Measurements from ENCODE around the gene FBLN1. TPM values are rescaled to one million over a fixed set of nuclear protein-coding genes. Genes with fewer than 3 reads are reported as not detected.

FBLN1 gene
- total and polyA plus RNA-seq, 2 of the 13 experiments (the other 11 are each of a cell fraction or from before 2014, with no cell fraction given): 37.3 to 103 TPM

DNA sequence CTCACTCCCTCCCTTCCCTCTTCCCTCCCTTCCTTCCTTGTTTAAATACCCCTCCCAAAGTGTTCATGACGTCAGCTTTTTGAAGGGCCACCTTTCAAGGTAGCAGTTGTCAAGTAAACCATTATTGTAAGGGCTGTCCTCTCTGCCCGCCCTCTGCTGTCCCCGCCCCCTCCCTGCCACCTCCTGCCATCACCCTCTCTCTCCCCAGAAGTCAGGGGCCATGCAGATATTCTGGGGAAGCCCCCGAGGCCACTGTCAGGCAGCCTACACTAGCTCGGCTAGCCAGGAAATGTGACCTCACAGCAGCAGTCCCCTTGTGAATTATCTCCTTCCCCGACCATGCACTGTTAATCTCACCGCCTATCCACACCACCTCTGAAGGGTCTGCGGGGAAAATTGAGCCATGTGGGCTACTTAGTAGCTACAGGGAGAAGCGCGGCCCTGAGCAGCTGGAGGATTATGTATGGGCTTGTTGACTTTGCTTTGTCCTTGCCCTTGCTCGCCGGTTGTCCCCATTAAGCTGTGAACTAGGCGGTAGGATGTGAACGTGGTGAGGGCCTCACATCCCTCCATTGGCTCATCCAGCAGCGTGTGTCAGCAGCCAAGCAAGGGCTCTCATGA lies 126.9 kb downstream of the FBLN1 start (continued):
- TF ChIP-seq, protein P1, sequence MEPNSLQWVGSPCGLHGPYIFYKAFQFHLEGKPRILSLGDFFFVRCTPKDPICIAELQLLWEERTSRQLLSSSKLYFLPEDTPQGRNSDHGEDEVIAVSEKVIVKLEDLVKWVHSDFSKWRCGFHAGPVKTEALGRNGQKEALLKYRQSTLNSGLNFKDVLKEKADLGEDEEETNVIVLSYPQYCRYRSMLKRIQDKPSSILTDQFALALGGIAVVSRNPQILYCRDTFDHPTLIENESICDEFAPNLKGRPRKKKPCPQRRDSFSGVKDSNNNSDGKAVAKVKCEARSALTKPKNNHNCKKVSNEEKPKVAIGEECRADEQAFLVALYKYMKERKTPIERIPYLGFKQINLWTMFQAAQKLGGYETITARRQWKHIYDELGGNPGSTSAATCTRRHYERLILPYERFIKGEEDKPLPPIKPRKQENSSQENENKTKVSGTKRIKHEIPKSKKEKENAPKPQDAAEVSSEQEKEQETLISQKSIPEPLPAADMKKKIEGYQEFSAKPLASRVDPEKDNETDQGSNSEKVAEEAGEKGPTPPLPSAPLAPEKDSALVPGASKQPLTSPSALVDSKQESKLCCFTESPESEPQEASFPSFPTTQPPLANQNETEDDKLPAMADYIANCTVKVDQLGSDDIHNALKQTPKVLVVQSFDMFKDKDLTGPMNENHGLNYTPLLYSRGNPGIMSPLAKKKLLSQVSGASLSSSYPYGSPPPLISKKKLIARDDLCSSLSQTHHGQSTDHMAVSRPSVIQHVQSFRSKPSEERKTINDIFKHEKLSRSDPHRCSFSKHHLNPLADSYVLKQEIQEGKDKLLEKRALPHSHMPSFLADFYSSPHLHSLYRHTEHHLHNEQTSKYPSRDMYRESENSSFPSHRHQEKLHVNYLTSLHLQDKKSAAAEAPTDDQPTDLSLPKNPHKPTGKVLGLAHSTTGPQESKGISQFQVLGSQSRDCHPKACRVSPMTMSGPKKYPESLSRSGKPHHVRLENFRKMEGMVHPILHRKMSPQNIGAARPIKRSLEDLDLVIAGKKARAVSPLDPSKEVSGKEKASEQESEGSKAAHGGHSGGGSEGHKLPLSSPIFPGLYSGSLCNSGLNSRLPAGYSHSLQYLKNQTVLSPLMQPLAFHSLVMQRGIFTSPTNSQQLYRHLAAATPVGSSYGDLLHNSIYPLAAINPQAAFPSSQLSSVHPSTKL (CRISPR knock-in tag; IDR thresholded peaks at IDR 0.05): peak; percentile 67
- TF ChIP-seq ZNF510 (CRISPR knock-in tag; IDR thresholded peaks at IDR 0.05; ENCODE audit: low read depth) (no peak), YEATS4 (CRISPR knock-in tag; IDR thresholded peaks at IDR 0.05; ENCODE audit: borderline replicate concordance) (no peak; the same call in 1 of the 2 replicates), ZNF333 (CRISPR knock-in tag; IDR thresholded peaks at IDR 0.05; ENCODE audit: borderline replicate concordance) (no peak), SALL1 (CRISPR knock-in tag; IDR thresholded peaks at IDR 0.05) (peak; percentile 86), BRD4 (CRISPR knock-in tag; IDR thresholded peaks at IDR 0.05) (no peak), FLYWCH1 (CRISPR knock-in tag; IDR thresholded peaks at IDR 0.05) (no peak), ZSCAN25 (CRISPR knock-in tag; IDR thresholded peaks at IDR 0.05) (no peak), NFIB (CRISPR knock-in tag; IDR thresholded peaks at IDR 0.05; ENCODE audit: borderline replicate concordance) (no peak), RBM22 (optimal IDR thresholded peaks at IDR 0.05; ENCODE audit: low read length) (no peak), ZNF124 (CRISPR knock-in tag; IDR thresholded peaks at IDR 0.05) (no peak), ZNF788 (CRISPR knock-in tag; IDR thresholded peaks at IDR 0.05; ENCODE audit: borderline replicate concordance) (0 out of 2 replicates have a peak, but pooled peaks have one; percentile 37), JDP2 (CRISPR knock-in tag; IDR thresholded peaks at IDR 0.05; ENCODE audit: borderline replicate concordance) (no peak), ZNF20 (CRISPR knock-in tag; IDR thresholded peaks at IDR 0.05) (no peak), HOXA3 (CRISPR knock-in tag; IDR thresholded peaks at IDR 0.05) (peak; percentile 79)
- TF ChIP-seq, protein P2, sequence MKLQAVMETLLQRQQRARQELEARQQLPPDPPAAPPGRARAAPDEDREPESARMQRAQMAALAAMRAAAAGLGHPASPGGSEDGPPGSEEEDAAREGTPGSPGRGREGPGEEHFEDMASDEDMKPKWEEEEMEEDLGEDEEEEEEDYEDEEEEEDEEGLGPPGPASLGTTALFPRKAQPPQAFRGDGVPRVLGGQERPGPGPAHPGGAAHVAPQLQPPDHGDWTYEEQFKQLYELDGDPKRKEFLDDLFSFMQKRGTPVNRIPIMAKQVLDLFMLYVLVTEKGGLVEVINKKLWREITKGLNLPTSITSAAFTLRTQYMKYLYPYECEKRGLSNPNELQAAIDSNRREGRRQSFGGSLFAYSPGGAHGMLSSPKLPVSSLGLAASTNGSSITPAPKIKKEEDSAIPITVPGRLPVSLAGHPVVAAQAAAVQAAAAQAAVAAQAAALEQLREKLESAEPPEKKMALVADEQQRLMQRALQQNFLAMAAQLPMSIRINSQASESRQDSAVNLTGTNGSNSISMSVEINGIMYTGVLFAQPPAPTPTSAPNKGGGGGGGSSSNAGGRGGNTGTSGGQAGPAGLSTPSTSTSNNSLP (IDR thresholded peaks at IDR 0.05; ENCODE audit: low read depth, low read length): no peak
- TF ChIP-seq, protein P3, sequence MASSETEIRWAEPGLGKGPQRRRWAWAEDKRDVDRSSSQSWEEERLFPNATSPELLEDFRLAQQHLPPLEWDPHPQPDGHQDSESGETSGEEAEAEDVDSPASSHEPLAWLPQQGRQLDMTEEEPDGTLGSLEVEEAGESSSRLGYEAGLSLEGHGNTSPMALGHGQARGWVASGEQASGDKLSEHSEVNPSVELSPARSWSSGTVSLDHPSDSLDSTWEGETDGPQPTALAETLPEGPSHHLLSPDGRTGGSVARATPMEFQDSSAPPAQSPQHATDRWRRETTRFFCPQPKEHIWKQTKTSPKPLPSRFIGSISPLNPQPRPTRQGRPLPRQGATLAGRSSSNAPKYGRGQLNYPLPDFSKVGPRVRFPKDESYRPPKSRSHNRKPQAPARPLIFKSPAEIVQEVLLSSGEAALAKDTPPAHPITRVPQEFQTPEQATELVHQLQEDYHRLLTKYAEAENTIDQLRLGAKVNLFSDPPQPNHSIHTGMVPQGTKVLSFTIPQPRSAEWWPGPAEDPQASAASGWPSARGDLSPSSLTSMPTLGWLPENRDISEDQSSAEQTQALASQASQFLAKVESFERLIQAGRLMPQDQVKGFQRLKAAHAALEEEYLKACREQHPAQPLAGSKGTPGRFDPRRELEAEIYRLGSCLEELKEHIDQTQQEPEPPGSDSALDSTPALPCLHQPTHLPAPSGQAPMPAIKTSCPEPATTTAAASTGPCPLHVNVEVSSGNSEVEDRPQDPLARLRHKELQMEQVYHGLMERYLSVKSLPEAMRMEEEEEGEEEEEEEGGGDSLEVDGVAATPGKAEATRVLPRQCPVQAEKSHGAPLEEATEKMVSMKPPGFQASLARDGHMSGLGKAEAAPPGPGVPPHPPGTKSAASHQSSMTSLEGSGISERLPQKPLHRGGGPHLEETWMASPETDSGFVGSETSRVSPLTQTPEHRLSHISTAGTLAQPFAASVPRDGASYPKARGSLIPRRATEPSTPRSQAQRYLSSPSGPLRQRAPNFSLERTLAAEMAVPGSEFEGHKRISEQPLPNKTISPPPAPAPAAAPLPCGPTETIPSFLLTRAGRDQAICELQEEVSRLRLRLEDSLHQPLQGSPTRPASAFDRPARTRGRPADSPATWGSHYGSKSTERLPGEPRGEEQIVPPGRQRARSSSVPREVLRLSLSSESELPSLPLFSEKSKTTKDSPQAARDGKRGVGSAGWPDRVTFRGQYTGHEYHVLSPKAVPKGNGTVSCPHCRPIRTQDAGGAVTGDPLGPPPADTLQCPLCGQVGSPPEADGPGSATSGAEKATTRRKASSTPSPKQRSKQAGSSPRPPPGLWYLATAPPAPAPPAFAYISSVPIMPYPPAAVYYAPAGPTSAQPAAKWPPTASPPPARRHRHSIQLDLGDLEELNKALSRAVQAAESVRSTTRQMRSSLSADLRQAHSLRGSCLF (CRISPR knock-in tag; IDR thresholded peaks at IDR 0.05; ENCODE audit: borderline replicate concordance): no peak
- TF ChIP-seq, protein P4, sequence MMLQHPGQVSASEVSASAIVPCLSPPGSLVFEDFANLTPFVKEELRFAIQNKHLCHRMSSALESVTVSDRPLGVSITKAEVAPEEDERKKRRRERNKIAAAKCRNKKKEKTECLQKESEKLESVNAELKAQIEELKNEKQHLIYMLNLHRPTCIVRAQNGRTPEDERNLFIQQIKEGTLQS (CRISPR knock-in tag; IDR thresholded peaks at IDR 0.05): no peak

All from HepG2 (cell line).